Fibroblast of mammary gland (primary cell): ENCODE results near the gene COX6B1.

Source experiments
- DNase-seq: peaks from one replicate; pipeline ENCODE4 v3.0.0-alpha.2; 2010; ENCODE audit warnings: low read depth
- H3K4me3 ChIP-seq: 2 replicates; pipeline ENCODE4 v1.5.1; 2011; ENCODE audit warnings: low read depth, mild to moderate bottlenecking, low read length, moderate library complexity; ENCODE audit not compliant: control insufficient read depth
- CTCF ChIP-seq: conservative IDR thresholded peaks from 2 replicates; pipeline ENCODE4 v1.5.1; 2011; ENCODE audit warnings: low read depth, low read length, inconsistent platforms; ENCODE audit not compliant: control insufficient read depth, insufficient read depth

The COX6B1 gene

GRCh38 chr19:35629332-35629633 lies 18.8 kb upstream of the COX6B1 start:
- TF ChIP-seq CTCF, result no peak
- no peak for DNase-seq

GRCh38 chr19:35633727-35634440 lies 14.2 kb upstream of the COX6B1 start:
- no peak overlapping the region for H3K4me3 ChIP-seq
- no peak for TF ChIP-seq CTCF
- DNase-seq, result no peak

More at GRCh38 chr19:35629332-35629633, 18.8 kb upstream of the COX6B1 start:
- peak overlapping the region; percentile 82 for H3K4me3 ChIP-seq

- no peak for DNase-seq
- no peak for TF ChIP-seq CTCF
- H3K4me3 ChIP-seq, result no peak overlapping the region
Observed at GRCh38 chr19:35636651-35637050, 11.5 kb upstream of the COX6B1 start.

GRCh38 chr19:35637165-35637564 lies 11.0 kb upstream of the COX6B1 start:
- no peak for TF ChIP-seq CTCF
- DNase-seq, result no peak
- H3K4me3 ChIP-seq, result no peak overlapping the region

- no peak for TF ChIP-seq CTCF
- DNase-seq, result no peak
- H3K4me3 ChIP-seq, result no peak overlapping the region
Observed at GRCh38 chr19:35639321-35639639, 8.8 kb upstream of the COX6B1 start.

- no peak for TF ChIP-seq CTCF
- DNase-seq, result no peak
- H3K4me3 ChIP-seq, result no peak overlapping the region
Observed at GRCh38 chr19:35639863-35640262, 8.3 kb upstream of the COX6B1 start.
